Kidney epithelial cell (primary cell): ENCODE measurements around the gene ARMH2. TPM values are rescaled to one million over a fixed set of nuclear protein-coding genes. Genes with fewer than 3 reads are reported as not detected.

Experiments
- DNase-seq: peaks from one replicate; pipeline ENCODE4 v3.0.0-alpha.2; 2010; ENCODE audit warnings: low read depth
- H3K27me3 ChIP-seq: 2 replicates; pipeline ENCODE4 v1.6.0; 2011; ENCODE audit warnings: low read length; ENCODE audit not compliant: control insufficient read depth, insufficient read depth
- H3K36me3 ChIP-seq: 2 replicates; pipeline ENCODE4 v1.5.1; 2011; ENCODE audit warnings: low read length; ENCODE audit not compliant: control insufficient read depth, insufficient read depth
- H3K4me3 ChIP-seq: 2 replicates; pipeline ENCODE4 v1.5.1; 2011; ENCODE audit warnings: low read depth, mild to moderate bottlenecking, control low read depth, low read length
- total RNA-seq: library from RNA; depleted of rRNA; stranded (reverse); fragments of >200 nt; gene quantifications from 2 replicates; pipeline ENCODE4 v1.2.3, GENCODE V29; 2015
- TF ChIP-seq, protein P1 (sequence below): IDR thresholded peaks from 2 replicates; pipeline ENCODE4 v1.5.1; 2011; ENCODE audit warnings: mild to moderate bottlenecking, moderate library complexity, low read length, control low read depth, inconsistent platforms; ENCODE audit not compliant: insufficient read depth, poor library complexity, severe bottlenecking

The ARMH2 gene
- not detected in 2 replicates for total RNA-seq

DNA sequence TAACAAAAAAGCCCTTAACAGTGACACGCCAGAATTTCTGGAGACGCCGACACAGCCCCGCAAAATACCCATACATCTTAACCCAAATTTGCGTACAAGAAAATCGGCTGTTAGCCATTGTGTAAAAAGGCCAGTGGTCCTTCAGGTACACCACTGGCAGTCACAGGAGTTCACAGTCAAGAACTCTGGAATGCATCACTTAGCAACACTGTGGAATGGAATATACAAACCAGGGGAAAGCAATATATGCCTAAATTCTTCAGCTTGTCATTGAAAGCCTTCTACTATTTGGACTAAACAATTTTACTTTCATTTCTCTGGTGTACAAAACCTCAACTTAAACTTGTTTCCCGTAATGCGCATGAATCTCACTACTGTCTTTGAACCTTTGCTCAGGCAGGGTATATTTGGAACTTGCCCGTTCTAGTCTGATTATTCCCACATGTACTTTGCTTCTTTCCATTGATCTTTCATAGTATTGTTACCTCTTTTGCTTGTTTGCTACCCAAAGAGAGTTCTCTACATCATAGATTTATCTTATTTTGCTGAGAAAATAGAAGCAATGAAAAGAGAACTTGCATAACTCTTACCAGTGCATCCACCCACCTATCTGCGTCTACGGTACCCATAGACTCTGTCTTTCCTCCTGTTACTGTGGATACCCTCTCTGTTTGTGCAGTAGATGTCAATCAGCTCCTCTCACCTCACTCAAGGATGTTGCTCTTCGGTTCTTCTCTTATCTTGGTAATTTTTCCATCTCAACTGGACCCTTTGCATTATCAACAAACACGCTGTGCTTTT, at the start of gene ARMH2:
TSS of gene ARMH2 (minus strand) at position 178 of the 801 bp plus-strand sequence. CDS start at position 118, 60 bp downstream.
- H3K36me3 ChIP-seq, result no peaks in the 10 kb centered on the region
- TF ChIP-seq, protein P1, sequence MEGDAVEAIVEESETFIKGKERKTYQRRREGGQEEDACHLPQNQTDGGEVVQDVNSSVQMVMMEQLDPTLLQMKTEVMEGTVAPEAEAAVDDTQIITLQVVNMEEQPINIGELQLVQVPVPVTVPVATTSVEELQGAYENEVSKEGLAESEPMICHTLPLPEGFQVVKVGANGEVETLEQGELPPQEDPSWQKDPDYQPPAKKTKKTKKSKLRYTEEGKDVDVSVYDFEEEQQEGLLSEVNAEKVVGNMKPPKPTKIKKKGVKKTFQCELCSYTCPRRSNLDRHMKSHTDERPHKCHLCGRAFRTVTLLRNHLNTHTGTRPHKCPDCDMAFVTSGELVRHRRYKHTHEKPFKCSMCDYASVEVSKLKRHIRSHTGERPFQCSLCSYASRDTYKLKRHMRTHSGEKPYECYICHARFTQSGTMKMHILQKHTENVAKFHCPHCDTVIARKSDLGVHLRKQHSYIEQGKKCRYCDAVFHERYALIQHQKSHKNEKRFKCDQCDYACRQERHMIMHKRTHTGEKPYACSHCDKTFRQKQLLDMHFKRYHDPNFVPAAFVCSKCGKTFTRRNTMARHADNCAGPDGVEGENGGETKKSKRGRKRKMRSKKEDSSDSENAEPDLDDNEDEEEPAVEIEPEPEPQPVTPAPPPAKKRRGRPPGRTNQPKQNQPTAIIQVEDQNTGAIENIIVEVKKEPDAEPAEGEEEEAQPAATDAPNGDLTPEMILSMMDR, result no peak
- DNase-seq, result no peak
- no peaks in the 10 kb centered on the region for H3K27me3 ChIP-seq
- no peak within 1 kb of the TSS for H3K4me3 ChIP-seq

DNA sequence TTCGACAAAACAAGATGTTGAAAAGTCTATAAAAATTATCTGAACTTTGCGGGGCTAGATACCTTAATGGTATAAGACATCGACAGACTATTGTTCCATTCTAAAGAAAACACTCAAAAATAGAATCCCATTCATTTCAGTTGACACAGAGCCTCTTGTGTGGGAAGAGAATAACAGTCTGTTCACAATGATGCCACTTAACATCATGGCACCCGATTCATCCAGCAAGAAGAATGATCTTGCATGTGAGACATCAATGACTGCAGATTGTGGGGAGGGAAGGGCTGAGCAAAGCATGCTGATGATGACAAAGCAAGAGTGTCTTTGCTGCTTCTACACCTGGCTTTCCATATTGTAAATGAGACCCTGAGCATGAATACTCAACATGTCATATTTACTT, 49.7 kb upstream of the ARMH2 start:
- no peak for DNase-seq
- H3K36me3 ChIP-seq, result no peaks in the 10 kb centered on the region
- TF ChIP-seq, protein P1, result no peak
- no peaks in the 10 kb centered on the region for H3K27me3 ChIP-seq
- no peak overlapping the region for H3K4me3 ChIP-seq

DNA sequence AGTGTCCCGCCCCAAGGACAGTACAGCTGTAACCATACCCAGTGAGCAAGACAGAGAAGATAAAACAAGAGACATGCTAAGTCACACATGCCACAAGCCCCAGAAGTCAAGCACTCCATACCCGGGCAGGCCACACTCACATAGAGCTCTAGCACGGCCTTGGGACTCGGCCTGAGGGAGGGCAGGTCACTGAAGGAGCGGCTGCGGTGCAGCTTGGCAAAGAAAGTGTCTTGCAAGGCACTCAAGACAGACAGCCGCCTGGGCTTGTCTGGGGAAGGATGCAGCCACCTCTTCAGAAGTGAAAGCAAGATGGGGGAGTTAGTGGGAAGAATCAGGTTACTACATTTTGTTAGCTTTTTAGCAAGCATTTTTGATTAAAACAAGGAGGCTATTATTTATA, 48.7 kb upstream of the ARMH2 start:
- Histone ChIP-seq H3K27me3 (peaks cover 2% of the 10 kb centered on the region), H3K4me3 (no peak overlapping the region), H3K36me3 (no peaks in the 10 kb centered on the region)
- TF ChIP-seq, protein P1, result no peak
- no peak for DNase-seq

DNA sequence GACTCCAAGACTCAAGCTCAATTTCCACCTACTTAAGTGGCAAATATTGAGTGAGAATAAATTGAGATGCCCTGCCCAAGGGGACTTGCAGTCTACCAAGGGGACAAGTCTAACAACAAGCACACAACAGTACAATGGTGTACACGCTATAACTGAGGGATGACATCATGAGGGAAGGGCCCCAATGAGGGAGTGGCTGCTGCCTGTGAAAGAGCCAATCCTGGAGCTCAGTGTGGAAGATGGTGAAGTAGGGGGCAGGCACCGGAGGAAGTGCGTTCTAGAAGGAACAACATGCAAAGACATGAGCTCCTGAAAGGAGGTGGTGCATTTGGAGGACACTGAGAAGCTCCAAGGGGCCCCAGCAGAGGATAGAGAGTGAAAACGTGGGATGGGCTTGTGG, 46.9 kb upstream of the ARMH2 start:
- Histone ChIP-seq H3K27me3 (peaks cover 2% of the 10 kb centered on the region), H3K4me3 (no peak overlapping the region), H3K36me3 (no peaks in the 10 kb centered on the region)
- TF ChIP-seq, protein P1, result no peak
- DNase-seq, result no peak

DNA sequence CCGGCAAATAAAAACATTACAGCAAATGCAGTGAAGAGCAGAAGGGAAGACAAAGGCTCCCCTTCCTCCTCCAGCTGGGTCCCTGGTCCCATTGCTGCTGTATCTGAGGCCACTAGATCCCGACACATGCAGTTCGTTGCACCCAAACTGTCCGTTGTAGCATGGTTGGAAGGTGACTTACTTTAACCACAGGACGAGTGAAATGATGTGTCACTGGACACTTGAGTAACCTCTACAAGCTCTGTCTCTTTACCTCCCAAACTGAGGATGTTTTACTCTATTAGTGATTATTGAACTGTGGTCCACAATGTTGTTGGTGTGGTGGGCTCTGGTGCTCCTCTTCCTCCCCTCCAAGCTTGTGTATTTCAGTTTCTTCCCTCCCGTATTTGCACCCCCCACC, 46.2 kb upstream of the ARMH2 start:
- no peak for DNase-seq
- TF ChIP-seq, protein P1, result no peak
- Histone ChIP-seq H3K27me3 (peaks cover 2% of the 10 kb centered on the region), H3K4me3 (no peak overlapping the region), H3K36me3 (no peaks in the 10 kb centered on the region)

DNA sequence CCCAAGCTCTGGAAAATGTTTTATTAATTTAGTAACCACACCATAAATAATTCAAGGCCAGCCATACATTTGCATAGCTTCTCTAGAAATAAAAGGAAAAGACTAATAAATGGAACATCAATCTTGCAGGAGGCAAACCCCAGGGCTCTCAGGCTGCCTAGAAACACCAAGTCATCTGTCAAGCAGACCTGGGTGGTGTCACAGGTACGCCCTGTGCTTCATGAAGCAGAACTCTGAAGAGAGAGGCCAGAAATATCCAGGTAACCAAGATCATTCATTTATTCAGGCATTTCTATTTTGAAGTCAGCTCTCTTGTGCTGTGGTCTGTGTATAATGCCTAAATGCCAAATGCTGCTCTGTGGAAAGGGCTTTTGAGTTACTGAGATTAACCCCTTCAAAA, 45.3 kb upstream of the ARMH2 start:
- Histone ChIP-seq H3K27me3 (peaks cover 2% of the 10 kb centered on the region), H3K4me3 (no peak overlapping the region), H3K36me3 (no peaks in the 10 kb centered on the region)
- TF ChIP-seq, protein P1, result no peak
- DNase-seq, result no peak
